GM18870 (cell line): ENCODE results near the gene PCCB.
A peak's percentile ranks its signal among the peaks of the same experiment; 100 is the strongest.
"Not testable (repeated sequence)": the region's sequence is repeated elsewhere in the genome, so short reads cannot be mapped to it uniquely, and the experiment has no call there.

Source experiments
- ATAC-seq: cut with Tn5 transposase; IDR thresholded peaks from one replicate; pipeline ENCODE4 v1.9.1; 2021; ENCODE audit warnings: moderate library complexity; ENCODE audit not compliant: unreplicated experiment

The PCCB gene

DNA sequence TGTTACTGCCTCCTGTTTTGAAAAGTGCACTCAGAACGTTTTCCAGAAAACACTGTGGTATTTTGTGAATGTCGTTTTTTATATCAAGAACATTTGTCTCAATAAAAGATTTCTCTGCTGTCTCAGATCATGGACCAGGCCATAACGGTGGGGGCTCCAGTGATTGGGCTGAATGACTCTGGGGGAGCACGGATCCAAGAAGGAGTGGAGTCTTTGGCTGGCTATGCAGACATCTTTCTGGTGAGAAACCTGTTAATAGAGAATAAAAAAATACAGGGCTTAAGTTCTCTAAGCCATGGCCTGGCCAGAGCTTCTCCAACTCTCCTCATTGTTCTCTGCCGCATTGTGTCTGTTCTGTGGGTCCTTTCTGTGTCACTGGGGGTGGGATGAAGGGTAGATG, 11.7 kb downstream of the PCCB start:
- no peak for ATAC-seq

DNA sequence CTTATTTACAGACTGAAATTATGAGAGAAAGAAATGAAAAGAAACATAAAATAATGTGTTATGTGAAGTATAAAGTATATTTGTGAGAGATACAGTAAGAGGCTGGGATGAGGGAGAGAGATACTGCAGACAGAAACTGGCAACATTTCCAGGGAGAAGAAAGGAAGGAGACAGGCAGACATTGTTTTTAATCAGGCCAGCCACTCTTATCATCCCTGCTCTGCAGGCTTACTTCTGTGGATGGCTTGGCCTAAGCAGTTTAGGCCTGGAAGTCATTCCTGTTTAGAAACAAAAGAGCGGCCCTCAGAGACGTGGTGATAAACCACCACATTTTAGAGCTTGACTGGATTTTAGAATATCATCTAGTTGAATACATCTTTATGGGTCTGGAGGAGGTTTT, 12.4 kb downstream of the PCCB start:
- no peak for ATAC-seq

DNA sequence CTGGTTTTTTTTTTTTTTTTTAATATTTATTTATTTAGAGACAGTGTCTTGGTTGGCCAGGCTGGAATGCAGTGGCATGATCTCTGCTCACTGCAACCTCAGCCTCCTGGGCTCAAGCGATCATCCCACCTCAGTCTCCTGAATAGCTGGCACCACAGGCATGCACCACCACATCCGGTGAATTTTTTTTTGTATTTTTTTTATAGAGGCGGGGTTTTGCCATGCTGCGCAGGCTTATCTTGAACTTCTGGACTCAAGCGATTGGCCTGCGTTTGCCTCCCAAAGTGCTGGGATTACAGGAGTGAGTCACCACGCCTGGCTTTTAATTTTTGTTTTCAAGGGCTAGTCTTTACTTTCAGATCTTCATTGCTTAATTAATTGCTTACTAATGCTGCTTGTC, 13.1 kb downstream of the PCCB start:
- ATAC-seq, result no peak

DNA sequence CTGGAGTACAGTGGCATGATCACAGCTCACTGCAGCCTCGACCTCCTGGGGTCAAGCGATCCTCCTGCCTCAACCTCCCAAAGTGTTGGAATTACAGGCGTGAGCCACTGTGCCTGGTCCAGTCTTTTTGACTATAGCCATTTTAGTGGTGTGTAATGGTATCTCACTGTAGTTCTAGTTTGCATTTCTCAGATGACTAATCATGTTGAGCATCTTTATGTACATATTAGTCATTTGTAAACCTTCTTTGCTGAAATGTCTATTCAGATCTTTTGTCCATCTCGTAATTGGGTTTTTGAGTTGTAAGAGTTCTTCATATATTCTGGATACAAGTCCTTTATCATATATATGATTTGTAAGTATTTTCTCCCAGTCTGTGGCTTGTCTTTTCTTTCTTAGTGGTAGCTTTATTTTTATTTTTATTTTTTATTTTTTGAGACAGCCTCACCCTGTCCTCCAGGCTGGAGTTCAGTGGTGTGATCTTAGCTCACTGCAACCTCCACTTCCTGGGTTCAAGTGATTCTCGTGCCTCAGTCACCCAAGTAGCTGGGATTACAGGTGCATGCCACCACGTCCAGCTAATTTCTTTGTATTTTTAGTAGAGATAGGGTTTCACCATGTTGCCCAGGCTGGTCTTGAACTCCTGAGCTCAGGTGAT, 16.5 kb downstream of the PCCB start:
- peak; percentile 58 for ATAC-seq

DNA sequence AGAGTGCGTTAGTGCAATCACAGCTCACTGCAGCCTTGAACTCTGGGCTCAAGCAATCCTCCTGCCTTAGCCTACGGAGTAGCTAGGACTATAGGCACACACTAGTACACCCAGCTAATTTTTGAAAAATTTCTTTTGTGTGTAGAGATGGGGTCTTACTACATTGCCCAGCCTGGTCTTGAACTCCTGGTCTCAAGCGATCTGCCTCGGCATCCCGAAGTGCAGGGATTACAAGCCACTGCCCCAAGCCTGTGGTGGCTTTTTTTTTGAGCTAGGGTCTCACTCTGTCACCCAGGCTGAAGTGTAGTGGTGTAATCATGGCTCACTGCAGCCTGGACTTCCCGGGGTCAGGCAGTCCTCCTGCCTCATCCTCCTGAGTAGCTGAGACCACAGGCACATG, 17.1 kb downstream of the PCCB start:
- no peak for ATAC-seq

DNA sequence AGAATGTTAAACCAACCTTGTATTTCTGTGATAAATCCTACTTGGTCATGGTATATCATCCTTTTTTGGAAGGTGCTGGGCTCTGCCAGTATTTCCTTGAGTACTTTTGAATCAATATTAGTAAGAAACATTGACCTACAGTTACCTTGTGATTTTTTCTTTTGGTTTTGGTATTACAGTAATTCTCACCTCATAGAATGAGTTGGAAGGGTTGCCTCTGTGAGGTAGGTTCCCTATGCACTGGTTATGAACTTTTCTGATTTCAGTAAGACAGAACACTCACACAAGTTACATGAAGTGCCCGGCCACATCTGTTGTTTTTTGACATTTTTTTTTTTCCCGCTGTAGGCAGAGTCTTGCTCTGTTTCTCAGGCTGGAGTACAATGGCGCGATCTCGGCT, 20.0 kb downstream of the PCCB start:
- ATAC-seq, result peak; percentile 84

DNA sequence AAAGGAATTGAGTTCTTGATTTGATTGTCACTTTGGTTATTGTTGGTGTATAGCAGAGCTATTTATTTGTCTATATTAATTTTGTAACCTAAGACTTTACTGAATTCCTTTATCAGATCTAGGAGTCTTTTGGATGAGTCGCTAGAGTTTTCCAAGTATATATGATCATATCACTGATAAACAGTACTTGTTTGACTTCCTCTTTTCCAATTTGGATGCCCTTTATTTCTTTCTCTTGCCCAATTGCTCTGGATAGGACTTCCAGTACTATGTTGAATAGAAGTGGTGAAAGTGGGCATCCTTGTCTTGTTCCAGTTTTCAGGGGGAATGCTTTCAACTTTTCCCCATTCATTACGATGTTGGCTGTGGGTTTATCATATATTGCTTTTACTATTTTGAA, 21.5 kb downstream of the PCCB start:
- not testable (repeated sequence) for ATAC-seq

DNA sequence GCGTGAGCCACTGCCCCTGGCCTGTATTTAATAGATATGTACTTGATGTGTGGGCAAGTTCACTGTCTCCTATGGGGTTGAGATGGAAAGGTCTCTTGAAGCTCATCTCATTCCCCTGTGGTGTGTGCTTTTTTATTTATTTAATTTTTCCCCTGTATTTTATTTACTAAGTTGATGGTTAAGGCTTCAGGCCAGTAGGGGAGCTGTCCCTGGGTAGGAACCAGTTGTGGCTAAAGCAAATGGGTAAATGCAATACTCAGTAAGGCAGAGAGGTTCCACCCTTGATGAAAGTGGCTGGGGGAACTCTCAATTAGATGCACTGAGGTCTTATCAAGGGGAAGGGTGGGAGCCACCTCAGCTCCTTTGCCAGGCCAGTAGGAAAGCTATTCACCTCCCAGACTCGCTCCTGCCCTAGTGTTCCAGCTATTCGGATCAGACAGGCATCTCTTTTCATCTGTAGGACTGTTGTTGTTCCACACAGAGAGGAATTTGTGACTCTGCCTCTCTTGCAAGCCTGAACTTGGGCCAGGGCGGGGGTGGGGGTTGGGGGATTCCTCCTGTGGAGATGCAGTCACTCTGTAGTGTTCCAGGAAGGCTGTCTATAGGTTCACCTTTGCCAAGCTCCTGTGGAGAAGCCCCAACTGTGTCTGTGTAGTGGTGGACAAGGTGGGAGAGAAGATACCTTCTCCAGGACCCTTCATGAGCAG, 26.1 kb downstream of the PCCB start:
- ATAC-seq, result no peak

DNA sequence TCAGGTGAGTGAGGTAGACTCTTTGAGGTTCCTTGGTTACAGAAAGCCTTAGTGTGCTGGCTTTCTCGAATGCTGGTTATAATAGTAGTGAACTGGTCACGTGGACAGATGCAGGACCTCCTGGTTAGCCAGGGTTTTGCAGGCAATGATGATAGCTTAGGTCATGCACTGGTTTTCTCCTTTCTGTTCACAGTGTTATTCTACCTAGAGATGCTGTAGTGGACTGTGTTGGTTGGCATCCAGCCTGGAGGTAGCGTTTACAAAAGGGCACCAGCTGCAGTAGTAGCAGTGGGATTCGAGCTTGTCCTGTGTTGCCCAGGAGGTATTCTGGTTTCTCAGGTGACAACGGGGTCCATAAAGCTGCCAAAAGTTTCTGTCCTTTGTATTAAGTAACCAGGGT, 27.0 kb downstream of the PCCB start:
- no peak for ATAC-seq

DNA sequence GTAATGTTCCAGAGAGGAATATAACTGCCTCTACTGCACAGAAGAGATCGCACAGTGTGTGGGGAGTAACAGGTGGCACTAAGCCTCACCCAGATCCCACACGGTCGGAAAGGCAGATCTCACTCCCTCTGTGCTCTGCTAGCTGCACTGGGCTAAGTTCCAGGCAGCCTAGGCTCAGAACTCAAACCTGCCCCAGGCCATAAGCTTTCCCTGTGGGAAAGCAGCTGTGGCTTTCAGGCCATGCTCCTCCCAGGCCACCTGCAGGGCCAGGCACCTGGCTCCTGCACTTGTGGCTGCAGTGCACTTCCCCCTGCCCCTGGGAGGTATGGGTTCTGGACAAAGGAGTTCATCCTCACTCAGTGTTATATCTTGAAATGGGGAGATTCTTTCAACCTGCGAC, 27.5 kb downstream of the PCCB start:
- no peak for ATAC-seq

DNA sequence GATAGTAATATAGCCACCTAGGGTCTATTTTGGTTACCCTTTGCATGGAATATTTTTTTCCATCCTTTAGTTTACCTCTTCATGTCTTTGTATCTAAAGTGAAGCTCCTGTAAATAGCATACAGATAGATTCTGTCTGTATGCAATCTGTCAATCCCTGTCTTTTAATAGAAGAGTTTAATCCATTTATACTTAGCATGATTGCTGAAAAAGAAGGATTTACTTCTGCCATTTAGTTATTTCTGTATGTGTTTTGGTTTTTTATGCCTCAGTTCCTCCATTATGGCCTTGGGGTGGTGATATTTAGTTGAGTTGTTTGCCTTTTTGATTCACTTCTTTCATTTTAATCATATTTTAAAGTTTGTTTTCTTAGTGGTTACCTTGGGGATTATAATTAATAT, 29.0 kb downstream of the PCCB start:
- no peak for ATAC-seq

DNA sequence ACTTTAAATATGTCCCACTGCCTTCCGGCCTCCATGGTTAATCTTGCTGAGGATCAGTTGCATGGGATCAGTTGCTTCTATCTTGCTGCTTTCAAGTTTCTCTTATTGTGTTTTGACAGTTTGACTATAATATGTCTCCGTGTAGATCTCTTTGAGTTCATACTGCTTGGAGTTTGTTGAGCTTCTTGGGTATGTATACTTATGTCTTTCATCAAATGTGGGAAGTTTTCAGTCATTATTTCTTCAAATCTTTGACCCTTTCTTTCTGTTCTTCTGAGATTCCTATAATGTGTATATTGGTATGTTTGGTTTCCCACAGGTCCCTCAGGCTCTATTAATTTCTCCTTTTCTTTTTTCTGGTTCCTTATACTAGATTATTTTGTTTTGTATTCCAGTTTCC, 30.8 kb downstream of the PCCB start:
- no peak for ATAC-seq

DNA sequence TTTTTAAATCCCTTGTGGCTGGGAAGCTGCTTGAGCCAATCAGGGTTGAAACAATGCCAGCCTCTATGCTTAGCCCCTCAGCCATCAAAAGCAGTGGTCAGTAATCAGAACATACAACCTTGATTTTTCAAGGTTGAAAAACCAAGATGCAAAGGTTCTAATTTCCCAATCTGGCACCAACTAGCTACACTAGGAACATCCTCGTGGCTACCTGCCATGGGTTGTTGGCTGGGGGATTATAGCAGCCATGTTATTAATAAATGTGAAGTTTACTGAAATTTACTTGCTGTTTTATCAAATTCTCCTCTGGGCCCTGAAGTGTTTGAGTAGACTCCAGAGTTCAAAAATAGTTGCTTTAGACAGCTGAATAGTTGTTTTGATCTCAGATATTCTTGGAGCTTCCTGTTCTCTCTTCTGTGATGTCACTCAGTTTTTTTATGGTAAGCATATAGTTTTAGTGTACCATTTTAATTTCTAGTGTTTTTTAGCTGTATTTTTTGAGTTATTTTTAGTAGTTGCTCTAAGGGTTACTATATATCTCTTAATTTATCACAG, 31.9 kb downstream of the PCCB start:
- no peak for ATAC-seq

DNA sequence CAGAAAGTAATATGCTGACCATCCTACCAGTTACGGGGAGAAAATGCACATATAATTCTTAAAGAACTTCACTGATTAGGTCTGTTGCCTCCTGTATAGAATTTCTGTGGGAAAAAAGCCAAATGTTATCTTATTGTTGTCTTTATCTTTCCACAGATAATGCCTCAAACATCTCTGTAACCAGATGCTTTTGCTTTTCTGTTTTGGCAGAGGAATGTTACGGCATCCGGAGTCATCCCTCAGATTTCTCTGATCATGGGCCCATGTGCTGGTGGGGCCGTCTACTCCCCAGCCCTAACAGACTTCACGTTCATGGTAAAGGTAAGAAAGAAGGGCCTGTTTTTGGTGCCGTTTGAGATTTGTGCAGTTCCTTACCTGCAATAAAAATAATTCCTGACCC, 33.5 kb downstream of the PCCB start:
- ATAC-seq, result no peak

DNA sequence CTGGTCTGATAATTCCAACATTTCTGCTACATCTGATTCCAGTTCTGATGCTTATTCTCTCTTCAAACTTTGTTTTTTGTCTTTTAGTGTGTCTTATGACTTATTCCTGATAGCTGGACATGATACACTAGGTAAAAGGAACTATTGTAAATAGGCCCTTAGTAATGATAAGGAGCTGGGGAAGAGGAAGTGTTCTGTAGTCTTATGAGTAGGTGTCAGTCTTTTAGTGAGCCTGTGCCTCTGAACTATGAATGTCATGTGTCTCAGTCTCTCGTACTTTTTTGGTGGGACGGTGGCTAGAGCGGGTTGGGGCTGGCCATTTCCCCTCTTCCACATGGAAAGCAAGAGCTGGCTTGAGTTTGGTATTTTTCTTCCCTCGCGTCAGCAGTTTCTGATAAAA, 41.2 kb downstream of the PCCB start:
- no peak for ATAC-seq

DNA sequence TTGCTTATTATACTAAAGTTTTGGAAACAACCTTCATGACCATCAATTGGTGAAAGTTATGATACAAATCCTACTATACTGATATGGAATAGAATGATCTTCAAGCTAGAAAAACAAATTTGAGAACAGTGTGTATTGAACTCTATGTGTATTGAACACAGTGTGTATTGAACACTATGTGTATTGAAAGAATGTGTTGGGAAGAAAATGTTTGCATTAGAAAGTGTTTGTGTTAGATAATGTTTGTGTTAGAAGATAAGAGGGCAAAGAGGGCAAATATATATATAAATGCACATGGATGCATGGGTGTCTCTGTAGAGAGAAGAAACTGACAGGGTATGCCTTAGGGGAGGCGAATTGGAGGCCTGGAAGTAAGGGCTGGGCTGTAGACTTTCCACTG, 42.4 kb downstream of the PCCB start:
- ATAC-seq, result no peak

DNA sequence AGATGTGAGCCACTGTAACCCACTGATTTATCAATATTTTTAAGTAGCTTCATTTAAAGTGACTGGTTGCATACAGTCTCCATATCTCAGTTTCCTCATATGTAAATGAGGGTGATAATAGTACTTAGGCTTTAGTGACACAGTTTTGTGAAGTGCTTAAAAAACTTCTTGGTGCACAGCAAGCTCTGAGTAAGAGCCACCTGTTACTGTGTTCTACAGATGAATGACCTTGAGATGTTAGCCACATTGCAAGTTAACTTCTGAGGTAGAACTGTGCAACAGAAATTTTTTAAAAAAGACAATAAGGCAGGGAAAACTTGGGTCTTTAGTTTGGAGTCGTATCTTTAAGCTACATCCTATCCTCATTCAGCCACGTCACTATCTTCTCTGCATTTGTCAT, 43.1 kb downstream of the PCCB start:
- ATAC-seq, result no peak

DNA sequence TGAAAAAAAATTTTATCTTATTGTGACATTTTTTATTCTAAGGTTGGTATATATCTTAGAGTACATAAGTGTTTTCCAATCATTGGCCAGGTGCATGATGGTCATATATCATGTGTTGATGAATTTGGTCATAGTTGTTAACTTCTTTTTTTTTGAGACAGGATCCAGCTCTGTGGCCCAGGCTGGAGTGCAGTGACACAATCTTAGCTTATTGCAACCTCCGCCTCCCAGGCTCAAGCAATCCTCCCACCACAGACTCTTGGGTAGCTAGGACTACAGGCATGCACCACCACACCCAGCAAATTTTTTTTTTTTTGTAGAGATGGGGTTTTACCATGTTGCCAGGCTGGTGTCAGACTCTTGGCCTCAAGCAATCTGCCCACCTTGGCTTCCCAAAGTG, 44.0 kb downstream of the PCCB start:
- no peak for ATAC-seq

DNA sequence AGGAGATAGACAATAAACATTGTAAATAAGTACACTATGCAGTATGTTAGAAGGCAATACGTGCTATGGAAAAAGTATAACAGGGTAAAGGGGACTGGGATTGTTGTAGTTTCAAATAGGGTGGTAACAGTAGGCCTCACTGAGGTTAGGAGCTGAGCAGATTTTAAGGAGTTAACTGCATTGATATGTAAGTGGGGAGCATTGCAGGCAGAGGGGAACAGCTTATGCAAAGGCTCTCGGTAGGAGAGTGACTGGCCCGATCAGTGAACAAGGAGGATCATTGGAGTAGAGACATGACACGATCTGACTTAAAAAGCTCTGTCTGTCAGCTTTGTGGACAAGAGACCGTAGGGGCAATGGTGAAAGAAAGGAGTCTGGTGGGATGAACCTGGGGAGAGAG, 46.8 kb downstream of the PCCB start:
- ATAC-seq, result no peak

DNA sequence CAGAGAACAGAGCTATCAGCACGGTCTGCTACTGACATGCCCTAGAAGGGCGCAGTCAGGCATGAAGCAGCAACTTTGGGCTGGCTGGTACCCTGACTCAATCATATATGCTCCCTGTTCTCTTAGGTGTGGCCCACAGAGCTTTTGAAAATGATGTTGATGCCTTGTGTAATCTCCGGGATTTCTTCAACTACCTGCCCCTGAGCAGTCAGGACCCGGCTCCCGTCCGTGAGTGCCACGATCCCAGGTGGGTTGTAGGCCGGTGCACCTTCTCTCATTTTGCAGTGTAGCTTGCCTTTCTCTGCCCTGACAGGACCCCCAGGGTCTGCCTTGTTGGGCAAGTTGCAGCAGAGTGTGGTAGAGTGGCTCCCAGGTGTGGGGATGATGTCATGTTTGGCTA, 47.7 kb downstream of the PCCB start:
- ATAC-seq, result no peak

DNA sequence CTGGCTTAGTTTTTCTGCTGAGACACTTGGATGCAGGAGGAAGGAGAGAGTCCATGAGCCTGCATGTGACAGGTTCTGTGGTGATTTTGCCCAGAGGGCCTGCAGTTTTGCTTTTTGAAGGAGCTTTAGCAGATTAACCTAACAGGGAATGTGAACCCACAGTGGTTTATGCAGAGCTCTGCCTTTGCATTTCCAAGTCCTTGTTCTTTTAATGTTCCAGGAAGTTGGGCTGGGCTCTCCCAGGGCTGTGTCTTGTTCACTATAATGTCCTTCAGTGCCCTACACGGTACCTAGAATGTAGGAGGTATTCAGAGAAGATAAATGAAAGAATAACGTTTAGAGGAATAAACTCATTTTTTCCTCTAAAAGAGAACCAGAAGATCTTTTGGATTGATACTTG, 50.3 kb downstream of the PCCB start:
- ATAC-seq, result no peak

DNA sequence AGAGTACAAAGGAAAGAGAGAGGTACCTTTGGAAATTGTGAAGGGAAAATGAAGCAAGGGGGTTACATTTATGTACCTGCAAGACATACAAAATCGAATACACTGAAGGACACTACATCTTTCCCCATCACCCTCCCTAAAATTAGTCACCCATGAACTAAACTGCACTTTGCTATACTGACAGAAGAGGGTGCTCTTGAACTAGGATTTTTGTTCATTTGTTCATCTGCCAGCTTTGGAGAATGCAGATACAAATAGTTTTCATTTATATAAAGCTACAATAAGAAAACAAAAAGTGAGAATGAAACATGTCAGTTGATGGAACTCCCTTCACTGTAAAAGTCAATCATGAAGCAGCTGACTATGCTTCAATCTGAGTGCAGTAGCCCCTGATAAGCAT, 55.7 kb downstream of the PCCB start:
- ATAC-seq, result no peak

DNA sequence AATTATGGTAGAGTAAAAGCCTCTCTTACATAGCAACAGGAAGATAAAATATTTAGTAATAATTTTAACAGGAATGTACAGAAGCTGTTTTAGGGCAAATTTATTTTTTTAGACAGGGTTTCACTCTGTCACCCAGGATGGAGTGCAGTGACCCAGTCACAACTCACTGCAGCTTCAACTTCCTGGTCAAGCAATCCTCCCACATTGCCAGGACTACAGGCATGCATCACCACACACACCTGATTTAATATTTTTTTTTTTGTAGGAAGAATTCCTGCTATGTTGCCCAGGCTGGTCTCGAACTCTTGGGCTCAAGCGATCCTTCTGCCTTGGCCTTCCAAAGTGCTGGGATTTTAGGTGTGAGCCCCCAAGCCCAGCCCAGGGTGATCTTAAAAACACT, 61.1 kb downstream of the PCCB start:
- ATAC-seq, result no peak
